ENCODE results near the gene ZSWIM8. TPM values are rescaled to one million over a fixed set of nuclear protein-coding genes. Genes with fewer than 3 reads are reported as not detected.

The ZSWIM8 gene
- total and polyA plus RNA-seq, 2 donors (not counting 3 experiments of a cell fraction or from before 2014, with no cell fraction given) = 111 to 230 TPM

GRCh38 chr10:73809061-73809818, 23.8 kb downstream of the ZSWIM8 start:
- no TSS peak for BruUV-seq (replicated peaks)
- CTCF ChIA-PET = interaction anchor here (1.3 to 2.9 kb wide), 5 partner anchors 10 to 71 kb away, joined by 3 to 16 read pairs (median 5); no protein-coding TSS in a partner anchor

More at GRCh38 chr10:73809061-73809818, 23.8 kb downstream of the ZSWIM8 start:
- Histone ChIP-seq H3K4me2 (ENCODE audit: insufficient read depth, low read length) (no peak overlapping the region), H2AFZ (ENCODE audit: low read depth, low read length) (no peak overlapping the region), H3K4me3 (replicated peaks in 1 of 3; ENCODE audit: insufficient read depth in 1 of 3, low read depth in 1 of 3, low read length in 3 of 3) (no peak overlapping the region), H3K36me3 (ENCODE audit: control insufficient read depth in 2 of 2, extremely low read depth in 1 of 2, insufficient read depth in 2 of 2, low read length in 2 of 2) (peaks cover 6 to 23% of the 10 kb centered on the region in 2 experiments), H3K9ac (replicated peaks; ENCODE audit: extremely low read depth, insufficient read depth, low read length) (no peak overlapping the region), H3K9me1 (replicated peaks; ENCODE audit: control insufficient read depth, extremely low read depth, insufficient read depth, low read length) (no peaks in the 10 kb centered on the region), H3K79me2 (ENCODE audit: control insufficient read depth, insufficient read depth, low read length) (no peaks in the 10 kb centered on the region), H3K27me3 (ENCODE audit: control insufficient read depth in 2 of 2, insufficient read depth in 2 of 2, low read length in 2 of 2) (no peaks in the 10 kb centered on the region), H4K20me1 (replicated peaks; ENCODE audit: control insufficient read depth, extremely low read depth, insufficient read depth, low read length) (no peaks in the 10 kb centered on the region), H3K9me3 (replicated peaks; ENCODE audit: control insufficient read depth, insufficient read depth, low read length) (no peaks in the 10 kb centered on the region), H3K4me1 (ENCODE audit: control insufficient read depth, extremely low read depth, insufficient read depth, low read length) (peaks cover 4% of the 10 kb centered on the region), H3K27ac (ENCODE audit: insufficient read depth, low read depth, low read length) (no peak overlapping the region)
- intact Hi-C loops (cut with micrococcal nuclease) = no loop called here
- dilution Hi-C loops (cut with MboI; ENCODE audit: extremely low pct_ligation_motif_present, low sequenced_read_pairs) = no loop called here
- DNase-seq (ENCODE audit: low read depth, low spot score) = no peak
- FAIRE-seq = peak; percentile 33
- POLR2A ChIA-PET = interaction anchor here (0.7 kb wide), 1 partner anchor 266 kb away, joined by 6 read pairs; no protein-coding TSS in a partner anchor
- TF ChIP-seq, protein P1, sequence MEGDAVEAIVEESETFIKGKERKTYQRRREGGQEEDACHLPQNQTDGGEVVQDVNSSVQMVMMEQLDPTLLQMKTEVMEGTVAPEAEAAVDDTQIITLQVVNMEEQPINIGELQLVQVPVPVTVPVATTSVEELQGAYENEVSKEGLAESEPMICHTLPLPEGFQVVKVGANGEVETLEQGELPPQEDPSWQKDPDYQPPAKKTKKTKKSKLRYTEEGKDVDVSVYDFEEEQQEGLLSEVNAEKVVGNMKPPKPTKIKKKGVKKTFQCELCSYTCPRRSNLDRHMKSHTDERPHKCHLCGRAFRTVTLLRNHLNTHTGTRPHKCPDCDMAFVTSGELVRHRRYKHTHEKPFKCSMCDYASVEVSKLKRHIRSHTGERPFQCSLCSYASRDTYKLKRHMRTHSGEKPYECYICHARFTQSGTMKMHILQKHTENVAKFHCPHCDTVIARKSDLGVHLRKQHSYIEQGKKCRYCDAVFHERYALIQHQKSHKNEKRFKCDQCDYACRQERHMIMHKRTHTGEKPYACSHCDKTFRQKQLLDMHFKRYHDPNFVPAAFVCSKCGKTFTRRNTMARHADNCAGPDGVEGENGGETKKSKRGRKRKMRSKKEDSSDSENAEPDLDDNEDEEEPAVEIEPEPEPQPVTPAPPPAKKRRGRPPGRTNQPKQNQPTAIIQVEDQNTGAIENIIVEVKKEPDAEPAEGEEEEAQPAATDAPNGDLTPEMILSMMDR (IDR thresholded peaks at IDR 0.05; ENCODE audit: extremely low read depth in 1 of 2, insufficient read depth in 1 of 2, low read depth in 1 of 2, low read length in 2 of 2) = no peak
- TF ChIP-seq FOS (IDR thresholded peaks at IDR 0.05; ENCODE audit: borderline replicate concordance, insufficient read depth, low read length) (no peak), POLR2A (IDR thresholded peaks at IDR 0.05; ENCODE audit: low read depth, low read length) (no peak), JUN (IDR thresholded peaks at IDR 0.05; ENCODE audit: borderline replicate concordance, insufficient read depth, insufficient read length, low read depth) (no peak), POLR2AphosphoS5 (IDR thresholded peaks at IDR 0.05; ENCODE audit: insufficient read depth, low read depth, low read length) (no peak), GATA2 (IDR thresholded peaks at IDR 0.05; ENCODE audit: insufficient read depth, insufficient read length, low read depth, low read length) (no peak), MAX (IDR thresholded peaks at IDR 0.05; ENCODE audit: insufficient read depth, insufficient read length) (no peak), EZH2 (IDR thresholded peaks at IDR 0.05; ENCODE audit: borderline replicate concordance, low read depth, low read length, severe bottlenecking) (no peak), MYC (IDR thresholded peaks at IDR 0.05; ENCODE audit: low read depth, low read length) (no peak)
